ENCODE data around the gene NDUFC2.

GRCh38 chr11:78109081-78110015, 29.7 kb upstream of the NDUFC2 start:
- TF ChIP-seq CTCF (conservative IDR thresholded peaks at IDR 0.05) (no peak), ZFX (IDR thresholded peaks at IDR 0.05) (no peak)
